ENCODE data around the gene PRR23A. TPM values are rescaled to one million over a fixed set of nuclear protein-coding genes. Genes with fewer than 3 reads are reported as not detected.

The PRR23A gene
- total and polyA plus RNA-seq, 2 of the 4 experiments (the other 2 are of a cell fraction) = not detected

GRCh38 chr3:139020868-139021234, 14.8 kb upstream of the PRR23A start, which contains the start of gene PRR23B:
Gene PRR23B, minus strand, starts transcription at chr3:139020926. Its CDS starts 265 bp downstream, at chr3:139020661.
- no peak within 1 kb of the TSS for H3K4me2 ChIP-seq (ENCODE audit: low read depth, low read length)
- TF ChIP-seq MAZ (IDR thresholded peaks at IDR 0.05; ENCODE audit: borderline replicate concordance, low read depth, low read length) (no peak), CEBPB (IDR thresholded peaks at IDR 0.05; ENCODE audit: low read depth, low read length) (no peak), SMC3 (IDR thresholded peaks at IDR 0.05; ENCODE audit: low read depth, low read length) (no peak), BHLHE40 (IDR thresholded peaks at IDR 0.05; ENCODE audit: low read depth, low read length) (no peak), FOS (IDR thresholded peaks at IDR 0.05; ENCODE audit: low read depth, low read length) (no peak), USF2 (IDR thresholded peaks at IDR 0.05; ENCODE audit: low read depth, low read length) (no peak)
- no peak within 1 kb of the TSS for H3K56ac ChIP-seq (ENCODE audit: extremely low read depth, insufficient read depth, low read length)
- H3K9me3 ChIP-seq (ENCODE audit: control insufficient read depth, insufficient read depth, low read length) = peaks cover 5% of the 10 kb centered on the region; the same call in 1 of the 2 replicates
- no peak within 1 kb of the TSS for H4K91ac ChIP-seq (ENCODE audit: insufficient read depth, low read depth, low read length)
- H4K20me1 ChIP-seq (ENCODE audit: insufficient read depth, low read length) = no peaks in the 10 kb centered on the region
- no peak within 1 kb of the TSS for H2AK5ac ChIP-seq (ENCODE audit: low read depth, low read length)
- H3K36me3 ChIP-seq (ENCODE audit: control insufficient read depth, insufficient read depth, low read length) = no peaks in the 10 kb centered on the region
- no peak within 1 kb of the TSS for H2BK120ac ChIP-seq (ENCODE audit: low read depth, low read length)
- no peak within 1 kb of the TSS for H2BK15ac ChIP-seq (ENCODE audit: low read depth, low read length)
- no peak for DNase-seq
- H3K14ac ChIP-seq (replicated peaks; ENCODE audit: low read depth, low read length) = no peak within 1 kb of the TSS
- no peak within 1 kb of the TSS for H2AK9ac ChIP-seq (replicated peaks; ENCODE audit: low read depth, low read length, poor library complexity)
- H3K18ac ChIP-seq (ENCODE audit: low read depth, low read length) = no peak within 1 kb of the TSS
- H2AFZ ChIP-seq (replicated peaks; ENCODE audit: low read length, poor library complexity) = no peak within 1 kb of the TSS
- no peak within 1 kb of the TSS for H3K4me3 ChIP-seq (ENCODE audit: insufficient read depth, low read depth, low read length)
- no peak for ATAC-seq (ENCODE audit: low read depth)
- no peak within 1 kb of the TSS for H3K4ac ChIP-seq (ENCODE audit: low read depth, low read length)
- H3K79me1 ChIP-seq (ENCODE audit: low read depth in 1 of 2, low read length in 2 of 2) = no peaks in the 10 kb centered on the region
- H4K8ac ChIP-seq (ENCODE audit: low read depth in 2 of 2, low read length in 2 of 2) = no peak within 1 kb of the TSS
- CTCF ChIA-PET = no interaction called here
- WGBS, 2 experiments (ENCODE audit: extremely low coverage in 2 of 2, insufficient read length in 1 of 2) = 48% methylated on average over 9 of the region's 19 CpGs; no CpG with 5 or more reads in 1 of the 2 experiments
- POLR2A ChIA-PET (ENCODE audit: unreplicated experiment) = no interaction called here
- BruUV-seq (replicated peaks) = no TSS peak
- no peak within 1 kb of the TSS for H3K27ac ChIP-seq (ENCODE audit: insufficient read depth, low read length)
- intact Hi-C loops (cut with micrococcal nuclease) = no loop called here
- H3K23ac ChIP-seq (ENCODE audit: low read depth, low read length) = no peak within 1 kb of the TSS
- no peak within 1 kb of the TSS for H2BK5ac ChIP-seq (ENCODE audit: low read depth, low read length, poor library complexity, severe bottlenecking)
- no peak within 1 kb of the TSS for H2BK20ac ChIP-seq (ENCODE audit: low read depth, low read length)
- H4K5ac ChIP-seq (ENCODE audit: low read depth, low read length) = no peak within 1 kb of the TSS
- no peak within 1 kb of the TSS for H3K9ac ChIP-seq (ENCODE audit: low read depth, low read length)
- H3K4me1 ChIP-seq (ENCODE audit: control insufficient read depth, insufficient read depth, low read length) = no peaks in the 10 kb centered on the region
- in situ Hi-C loops (cut with MboI; ENCODE audit: low sequenced_read_pairs) = no loop called here
- no peaks in the 10 kb centered on the region for H3K9me1 ChIP-seq (ENCODE audit: insufficient read depth, low read length)
- H3K27me3 ChIP-seq (ENCODE audit: control insufficient read depth, insufficient read depth, low read length) = no peaks in the 10 kb centered on the region
- dilution Hi-C loops (cut with HindIII; ENCODE audit: low sequenced_read_pairs, unreplicated experiment) = no loop called here
